Peyer's patch (tissue), 4 donors: Measurements from ENCODE around the gene CMTM8. TPM values are rescaled to one million over a fixed set of nuclear protein-coding genes. Genes with fewer than 3 reads are reported as not detected.
A peak's percentile ranks its signal among the peaks of the same experiment; 100 is the strongest.

Experiments
- DNase-seq, 3 donors: peaks; one replicate each; pipeline ENCODE4 v3.0.0-alpha.2; 2017 to 2019
- H3K27ac ChIP-seq, 4 donors: fragments of 200-600 bp; sonication (generic); one replicate each; pipeline ENCODE4 v1.5.1; 2016 to 2019
- H3K27me3 ChIP-seq, 2 donors: fragments of 200-600 bp; sonication (generic); one replicate each; pipeline ENCODE4 v1.5.1; 2019
- H3K36me3 ChIP-seq, 3 donors: fragments of 200-600 bp; sonication (generic); one replicate each; pipeline ENCODE4 v1.5.1; 2016 to 2019
- H3K4me1 ChIP-seq, 4 donors: fragments of 200-600 bp; sonication (generic); one replicate each; pipeline ENCODE4 v1.5.1; 2016 to 2019
- H3K4me3 ChIP-seq, 4 donors: fragments of 200-600 bp; sonication (generic); 1 replicate in 3 of 4; 2 replicates in 1 of 4; pipeline ENCODE4 v1.5.1; 2016 to 2019; ENCODE audit warnings: mild to moderate bottlenecking in 1 of 4
- H3K9me3 ChIP-seq, 4 donors: fragments of 200-600 bp; sonication (generic); one replicate each; pipeline ENCODE4 v1.5.1; 2016 to 2019; ENCODE audit warnings: mild to moderate bottlenecking in 1 of 4
- POLR2A ChIP-seq, 2 donors: fragments of 450-650 bp; IDR thresholded peaks; one replicate each; pipeline ENCODE4 v1.5.1; 2017; ENCODE audit warnings: antibody characterized with exemption in 2 of 2, mild to moderate bottlenecking in 2 of 2, moderate library complexity in 2 of 2
- total RNA-seq, 4 donors: library from RNA; depleted of rRNA; stranded (reverse); fragments of >200 nt; gene quantifications; one replicate each; pipeline ENCODE4 v1.1.0, GENCODE V29; 2016
- TF ChIP-seq, protein P1 (sequence below), 6 experiments: fragments of 450-650 bp in 4 of 6; fragments of 200-600 bp in 2 of 6; sonication (generic) in 1 of 6; IDR thresholded peaks; one replicate each; pipeline ENCODE4 v1.5.1; 2017 to 2019; ENCODE audit warnings: antibody characterized with exemption in 6 of 6, mild to moderate bottlenecking in 3 of 6, moderate library complexity in 1 of 6

CMTM8 gene
- total RNA-seq, 4 donors from 2014 or later, result 7.1 to 16.5 (median 13.1) TPM; not detected in 1

DNA sequence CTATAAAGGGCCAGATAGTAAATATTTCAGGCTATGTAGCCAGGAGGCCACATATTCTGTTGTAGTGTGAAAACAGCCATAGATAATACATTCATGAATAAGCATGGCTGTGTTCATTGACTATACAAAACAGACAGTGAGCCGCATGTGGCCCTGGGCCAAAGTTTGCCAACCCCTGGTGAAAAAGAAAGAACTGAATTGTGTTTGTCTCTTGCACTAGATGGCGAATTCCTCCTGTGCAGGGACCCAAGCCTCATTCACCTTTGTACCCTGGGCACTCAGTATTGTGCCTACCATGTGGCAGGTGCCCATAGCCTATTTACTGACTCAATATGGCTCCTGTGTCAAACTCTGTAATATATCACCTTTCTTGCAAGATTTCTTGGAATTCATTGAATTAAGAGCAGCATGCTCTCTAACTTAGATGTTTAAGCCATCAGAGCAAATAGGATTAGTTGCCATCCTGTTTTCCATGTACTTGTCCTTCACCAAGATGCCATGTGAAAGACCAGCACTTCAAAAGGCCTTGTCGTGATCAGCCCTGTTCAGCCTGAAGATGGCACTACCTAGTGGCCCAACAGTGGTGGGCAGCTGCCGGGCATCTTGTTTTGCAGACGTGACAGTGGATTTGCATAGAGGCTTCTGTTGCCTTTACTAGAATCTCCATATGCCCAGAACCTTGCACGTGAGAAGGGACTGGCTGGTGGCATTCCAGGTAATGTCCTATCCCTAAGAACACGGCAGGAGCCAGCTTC, 102.3 kb downstream of the CMTM8 start:
- peak in 1 of 3 donors; percentile 56 for DNase-seq
- H3K4me1 ChIP-seq, result peaks cover 0 to 8% (median 0%) of the 10 kb centered on the region in 4 donors
- H3K27me3 ChIP-seq, result no peaks in the 10 kb centered on the region
- H3K4me3 ChIP-seq, result no peak overlapping the region
- H3K9me3 ChIP-seq, result no peaks in the 10 kb centered on the region
- no peaks in the 10 kb centered on the region for H3K36me3 ChIP-seq
- H3K27ac ChIP-seq, result no peak overlapping the region
- TF ChIP-seq POLR2A (IDR thresholded peaks at IDR 0.05), result no peak
- TF ChIP-seq, protein P1, sequence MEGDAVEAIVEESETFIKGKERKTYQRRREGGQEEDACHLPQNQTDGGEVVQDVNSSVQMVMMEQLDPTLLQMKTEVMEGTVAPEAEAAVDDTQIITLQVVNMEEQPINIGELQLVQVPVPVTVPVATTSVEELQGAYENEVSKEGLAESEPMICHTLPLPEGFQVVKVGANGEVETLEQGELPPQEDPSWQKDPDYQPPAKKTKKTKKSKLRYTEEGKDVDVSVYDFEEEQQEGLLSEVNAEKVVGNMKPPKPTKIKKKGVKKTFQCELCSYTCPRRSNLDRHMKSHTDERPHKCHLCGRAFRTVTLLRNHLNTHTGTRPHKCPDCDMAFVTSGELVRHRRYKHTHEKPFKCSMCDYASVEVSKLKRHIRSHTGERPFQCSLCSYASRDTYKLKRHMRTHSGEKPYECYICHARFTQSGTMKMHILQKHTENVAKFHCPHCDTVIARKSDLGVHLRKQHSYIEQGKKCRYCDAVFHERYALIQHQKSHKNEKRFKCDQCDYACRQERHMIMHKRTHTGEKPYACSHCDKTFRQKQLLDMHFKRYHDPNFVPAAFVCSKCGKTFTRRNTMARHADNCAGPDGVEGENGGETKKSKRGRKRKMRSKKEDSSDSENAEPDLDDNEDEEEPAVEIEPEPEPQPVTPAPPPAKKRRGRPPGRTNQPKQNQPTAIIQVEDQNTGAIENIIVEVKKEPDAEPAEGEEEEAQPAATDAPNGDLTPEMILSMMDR (IDR thresholded peaks at IDR 0.05), result no peak

DNA sequence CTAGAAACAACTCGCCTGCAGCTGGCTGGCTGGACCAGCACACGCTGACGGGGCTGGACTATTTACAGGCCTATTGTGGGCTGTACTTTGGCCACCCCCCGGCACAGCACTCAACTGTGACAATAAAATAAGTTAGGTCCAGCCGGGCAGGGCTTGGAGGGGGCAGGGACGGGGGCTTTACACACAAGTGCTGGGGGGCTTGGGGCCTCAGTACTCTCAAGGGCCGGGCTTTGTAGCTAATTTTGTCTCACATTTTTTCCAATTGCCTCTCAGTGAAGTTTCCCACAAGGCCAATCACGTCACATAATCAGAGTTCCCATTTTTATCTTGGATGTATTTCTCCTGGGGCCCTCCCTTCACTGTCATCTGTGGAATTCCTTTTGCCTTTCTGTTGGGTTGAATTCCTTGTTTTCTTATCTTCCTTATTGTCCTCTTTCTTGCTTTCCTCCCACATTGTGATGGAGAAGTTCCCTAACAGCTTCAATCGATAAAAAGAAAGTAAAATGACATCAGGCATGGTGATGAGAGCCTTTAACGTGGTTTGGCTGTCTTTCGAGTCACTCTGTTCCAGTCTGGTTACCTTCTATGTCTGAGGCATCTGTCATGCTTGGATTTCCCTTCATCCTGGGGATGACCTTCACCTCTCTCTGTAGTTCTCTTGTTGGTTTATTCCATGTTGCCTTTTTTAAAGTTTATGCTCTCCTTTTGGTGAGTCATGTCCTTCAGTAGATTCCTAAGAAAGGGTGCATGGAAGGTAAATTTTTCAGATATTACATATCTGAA, 109.1 kb downstream of the CMTM8 start:
- Histone ChIP-seq H3K4me3 (no peak overlapping the region), H3K27ac (no peak overlapping the region)
- TF ChIP-seq, protein P1 (IDR thresholded peaks at IDR 0.05), result no peak
- TF ChIP-seq POLR2A (IDR thresholded peaks at IDR 0.05), result no peak

DNA sequence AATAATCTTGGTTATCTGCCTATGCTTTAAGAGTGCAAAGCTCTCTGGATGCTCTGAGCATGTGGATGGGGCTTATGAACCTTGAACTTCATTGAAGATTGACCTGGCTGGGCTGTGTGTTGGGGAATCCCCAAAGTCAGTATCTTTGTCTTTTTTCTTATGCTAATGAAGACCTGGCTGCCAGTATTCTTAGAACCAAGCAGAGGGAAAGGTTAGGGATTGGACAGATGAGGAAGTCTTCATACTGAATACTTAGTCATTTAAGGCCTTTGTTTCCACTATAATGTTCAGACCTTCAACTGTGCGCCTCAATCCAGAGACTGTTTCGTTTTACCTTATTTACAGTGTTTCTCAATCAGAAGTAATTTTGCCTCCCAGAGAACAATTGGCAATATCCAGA, 110.7 kb downstream of the CMTM8 start:
- H3K27me3 ChIP-seq, result no peaks in the 10 kb centered on the region
- H3K4me1 ChIP-seq, result no peaks in the 10 kb centered on the region
- H3K36me3 ChIP-seq, result no peaks in the 10 kb centered on the region
- no peak overlapping the region for H3K27ac ChIP-seq
- TF ChIP-seq, protein P1 (IDR thresholded peaks at IDR 0.05), result no peak
- no peak for TF ChIP-seq POLR2A (IDR thresholded peaks at IDR 0.05)
- no peaks in the 10 kb centered on the region for H3K9me3 ChIP-seq
- no peak for DNase-seq
- H3K4me3 ChIP-seq, result no peak overlapping the region

More for the DNA sequence above, 109.1 kb downstream of the CMTM8 start:
- no peaks in the 10 kb centered on the region for H3K27me3 ChIP-seq
- no peaks in the 10 kb centered on the region for H3K36me3 ChIP-seq
- no peaks in the 10 kb centered on the region for H3K9me3 ChIP-seq
- no peaks in the 10 kb centered on the region for H3K4me1 ChIP-seq
- no peak for DNase-seq

DNA sequence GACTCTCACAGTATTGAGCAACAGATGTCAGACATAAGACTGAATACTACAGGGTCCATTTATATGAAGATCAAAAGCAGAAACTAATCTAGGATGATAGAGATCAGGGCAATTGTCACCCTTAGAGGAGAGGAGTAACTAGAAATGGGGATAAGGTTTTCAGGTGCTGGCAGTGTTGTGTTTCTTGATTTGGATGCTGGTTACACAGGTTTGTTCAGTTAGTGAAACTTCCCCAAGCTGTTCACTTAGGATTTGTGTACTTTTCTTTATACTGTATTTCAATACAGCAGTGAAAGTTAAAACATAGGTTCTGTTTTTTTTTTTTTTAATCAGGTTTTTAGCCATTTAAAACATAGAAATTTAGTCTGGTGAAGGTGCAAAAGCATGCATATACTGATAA, 114.1 kb downstream of the CMTM8 start:
- no peak for TF ChIP-seq POLR2A (IDR thresholded peaks at IDR 0.05)
- TF ChIP-seq, protein P1 (IDR thresholded peaks at IDR 0.05), result no peak
- no peaks in the 10 kb centered on the region for H3K4me1 ChIP-seq
- DNase-seq, result no peak
- H3K4me3 ChIP-seq, result no peak overlapping the region
- no peak overlapping the region for H3K27ac ChIP-seq
- no peaks in the 10 kb centered on the region for H3K9me3 ChIP-seq
- no peaks in the 10 kb centered on the region for H3K36me3 ChIP-seq
- no peaks in the 10 kb centered on the region for H3K27me3 ChIP-seq

DNA sequence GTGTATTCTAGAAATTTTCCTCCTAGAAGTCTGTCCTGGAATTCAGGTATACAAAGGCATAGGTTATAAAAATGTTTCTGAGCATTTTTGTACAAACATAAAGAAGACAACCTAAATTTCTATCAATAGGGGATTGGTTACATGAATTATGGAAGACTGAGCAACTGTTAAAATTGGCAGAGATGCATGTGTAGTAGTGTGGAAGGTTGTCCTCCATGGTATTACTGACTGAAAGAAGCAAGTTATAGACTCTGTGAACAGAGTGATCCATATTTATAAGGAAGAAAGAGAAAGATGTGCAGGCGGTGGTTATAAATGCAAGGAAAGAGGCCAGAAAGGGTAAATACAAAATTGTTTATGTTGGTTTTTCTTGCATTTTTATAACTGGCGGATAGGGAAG, 114.9 kb downstream of the CMTM8 start:
- TF ChIP-seq POLR2A (IDR thresholded peaks at IDR 0.05), result no peak
- TF ChIP-seq, protein P1 (IDR thresholded peaks at IDR 0.05), result no peak
- Histone ChIP-seq H3K9me3 (no peaks in the 10 kb centered on the region), H3K36me3 (no peaks in the 10 kb centered on the region), H3K27me3 (no peaks in the 10 kb centered on the region), H3K27ac (no peak overlapping the region), H3K4me1 (no peaks in the 10 kb centered on the region), H3K4me3 (no peak overlapping the region)
- no peak for DNase-seq
